BLaER1 (cell line): ENCODE data around the gene ST7.

Experiments
- H3K27ac ChIP-seq: shearing (Covaris generic); formaldehyde crosslinking; 2 replicates; pipeline ENCODE4 v1.8.1; 2022
- H3K27me3 ChIP-seq: shearing (Covaris generic); formaldehyde crosslinking; 2 replicates; pipeline ENCODE4 v1.8.1; 2022
- H3K36me3 ChIP-seq: shearing (Covaris generic); formaldehyde crosslinking; 2 replicates; pipeline ENCODE4 v1.8.1; 2022
- H3K4me1 ChIP-seq: shearing (Covaris generic); formaldehyde crosslinking; 2 replicates; pipeline ENCODE4 v1.8.1; 2022
- H3K4me2 ChIP-seq: shearing (Covaris generic); formaldehyde crosslinking; 2 replicates; pipeline ENCODE4 v1.8.1; 2022
- H3K4me3 ChIP-seq: shearing (Covaris generic); formaldehyde crosslinking; 2 replicates; pipeline ENCODE4 v1.8.1; 2022
- H3K9ac ChIP-seq: shearing (Covaris generic); formaldehyde crosslinking; 2 replicates; pipeline ENCODE4 v1.8.1; 2022
- H3K9me3 ChIP-seq: shearing (Covaris generic); formaldehyde crosslinking; 2 replicates; pipeline ENCODE4 v1.8.1; 2022
- H4K20me1 ChIP-seq: shearing (Covaris generic); formaldehyde crosslinking; 2 replicates; pipeline ENCODE4 v1.8.1; 2022
- Cebpa-rat ChIP-seq: shearing (Covaris generic); IDR thresholded peaks from 2 replicates; pipeline ENCODE4 v1.8.1; 2022

The ST7 gene

GRCh38 chr7:117008118-117008885, 55.0 kb downstream of the ST7 start:
- Histone ChIP-seq H4K20me1 (peaks cover 22% of the 10 kb centered on the region), H3K36me3 (no peaks in the 10 kb centered on the region), H3K9me3 (no peaks in the 10 kb centered on the region), H3K4me2 (no peak overlapping the region), H3K9ac (no peak overlapping the region), H3K27me3 (no peaks in the 10 kb centered on the region), H3K27ac (no peak overlapping the region), H3K4me3 (no peak overlapping the region), H3K4me1 (peaks cover 33% of the 10 kb centered on the region)
- TF ChIP-seq Cebpa-rat, result no peak

- peaks cover 33% of the 10 kb centered on the region for H3K4me1 ChIP-seq
- H3K4me2 ChIP-seq, result peak overlapping the region; percentile 22
These were observed 55.7 kb downstream of the ST7 start for GRCh38 chr7:117008886-117009531.

DNA sequence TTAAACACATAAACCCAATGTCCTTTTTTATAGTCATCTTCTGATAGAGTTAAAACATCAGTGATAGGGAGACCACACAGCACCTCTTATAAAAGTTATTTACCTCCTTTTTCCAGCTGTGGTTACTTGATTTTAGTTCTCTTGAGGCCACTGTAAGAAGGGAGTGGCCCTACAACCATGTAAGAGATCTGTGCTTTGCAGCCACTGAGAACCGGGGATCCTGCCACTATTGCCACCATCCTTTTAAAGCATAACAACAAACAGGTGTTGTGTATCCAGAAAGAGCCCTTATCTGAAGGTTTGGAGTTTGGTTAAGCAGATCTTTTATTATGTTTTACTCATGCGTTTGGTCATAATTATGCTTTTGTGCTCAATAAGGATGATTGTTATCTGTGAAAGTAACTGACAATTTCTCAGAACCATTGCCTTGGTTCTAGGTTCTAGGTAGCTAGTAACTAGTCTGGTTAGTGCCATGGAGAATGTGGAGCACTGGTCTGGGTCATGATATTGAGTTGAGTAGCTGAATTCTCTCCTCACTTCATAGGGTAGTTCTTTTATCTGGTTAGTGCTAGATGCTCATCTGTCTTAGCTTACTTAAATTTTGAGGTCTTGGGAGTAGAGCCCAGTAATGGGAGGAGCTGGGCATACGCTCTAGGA, 56.5 kb downstream of the ST7 start:
- Histone ChIP-seq H3K4me1 (peaks cover 33% of the 10 kb centered on the region), H3K9ac (no peak overlapping the region), H3K4me2 (peak overlapping the region; percentile 22), H3K9me3 (no peaks in the 10 kb centered on the region), H3K36me3 (no peaks in the 10 kb centered on the region), H3K4me3 (no peak overlapping the region), H3K27me3 (no peaks in the 10 kb centered on the region), H4K20me1 (peaks cover 22% of the 10 kb centered on the region), H3K27ac (no peak overlapping the region)
- no peak for TF ChIP-seq Cebpa-rat

More at GRCh38 chr7:117008886-117009531, 55.7 kb downstream of the ST7 start:
- no peaks in the 10 kb centered on the region for H3K36me3 ChIP-seq
- H3K27ac ChIP-seq, result no peak overlapping the region
- no peaks in the 10 kb centered on the region for H3K27me3 ChIP-seq
- H3K9me3 ChIP-seq, result no peaks in the 10 kb centered on the region
- no peak for TF ChIP-seq Cebpa-rat
- H3K4me3 ChIP-seq, result no peak overlapping the region
- peaks cover 22% of the 10 kb centered on the region for H4K20me1 ChIP-seq
- H3K9ac ChIP-seq, result no peak overlapping the region

DNA sequence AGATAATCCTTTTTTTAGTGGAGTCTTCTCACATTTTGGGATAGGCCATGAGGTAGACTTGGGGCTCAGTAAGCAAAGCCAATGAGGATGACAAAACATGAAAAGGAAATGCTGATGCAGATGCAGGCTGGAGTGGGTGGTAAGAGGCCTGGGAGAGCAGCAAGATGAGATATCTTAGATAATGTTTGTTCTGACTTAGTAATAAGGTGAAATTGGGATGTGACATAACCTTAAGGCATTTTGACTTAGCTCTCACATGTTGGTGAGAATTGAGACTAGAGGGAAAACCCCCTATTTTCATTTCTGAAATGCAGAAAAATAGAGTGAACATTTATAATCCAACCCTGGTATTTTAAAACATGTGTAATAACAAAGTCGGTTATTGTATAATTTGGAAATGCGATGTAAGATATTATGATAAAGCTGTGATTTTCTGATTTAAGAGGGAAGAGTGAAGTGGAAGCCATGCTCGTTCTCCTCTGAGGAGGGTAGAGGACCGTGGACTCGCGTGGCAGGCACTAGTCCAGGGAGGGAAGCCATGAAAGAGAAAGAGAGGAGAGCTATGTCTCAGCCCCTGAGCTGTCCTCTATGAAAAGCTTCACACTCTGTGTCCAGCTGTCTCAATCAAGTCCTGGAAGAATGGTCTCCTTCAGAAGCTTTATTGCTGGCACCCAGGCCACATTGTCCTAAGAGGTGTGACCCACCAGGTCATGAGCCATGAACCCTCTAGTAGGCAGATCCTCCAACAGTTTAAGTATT, 57.3 kb downstream of the ST7 start:
- H3K9me3 ChIP-seq, result no peaks in the 10 kb centered on the region
- H3K36me3 ChIP-seq, result no peaks in the 10 kb centered on the region
- no peak overlapping the region for H3K9ac ChIP-seq
- H3K27me3 ChIP-seq, result no peaks in the 10 kb centered on the region
- TF ChIP-seq Cebpa-rat, result no peak
- peak overlapping the region; percentile 22; the same call in 1 of the 2 replicates for H3K4me2 ChIP-seq
- H3K4me3 ChIP-seq, result no peak overlapping the region
- H3K27ac ChIP-seq, result no peak overlapping the region
- peaks cover 22% of the 10 kb centered on the region for H4K20me1 ChIP-seq
- H3K4me1 ChIP-seq, result peaks cover 33% of the 10 kb centered on the region

DNA sequence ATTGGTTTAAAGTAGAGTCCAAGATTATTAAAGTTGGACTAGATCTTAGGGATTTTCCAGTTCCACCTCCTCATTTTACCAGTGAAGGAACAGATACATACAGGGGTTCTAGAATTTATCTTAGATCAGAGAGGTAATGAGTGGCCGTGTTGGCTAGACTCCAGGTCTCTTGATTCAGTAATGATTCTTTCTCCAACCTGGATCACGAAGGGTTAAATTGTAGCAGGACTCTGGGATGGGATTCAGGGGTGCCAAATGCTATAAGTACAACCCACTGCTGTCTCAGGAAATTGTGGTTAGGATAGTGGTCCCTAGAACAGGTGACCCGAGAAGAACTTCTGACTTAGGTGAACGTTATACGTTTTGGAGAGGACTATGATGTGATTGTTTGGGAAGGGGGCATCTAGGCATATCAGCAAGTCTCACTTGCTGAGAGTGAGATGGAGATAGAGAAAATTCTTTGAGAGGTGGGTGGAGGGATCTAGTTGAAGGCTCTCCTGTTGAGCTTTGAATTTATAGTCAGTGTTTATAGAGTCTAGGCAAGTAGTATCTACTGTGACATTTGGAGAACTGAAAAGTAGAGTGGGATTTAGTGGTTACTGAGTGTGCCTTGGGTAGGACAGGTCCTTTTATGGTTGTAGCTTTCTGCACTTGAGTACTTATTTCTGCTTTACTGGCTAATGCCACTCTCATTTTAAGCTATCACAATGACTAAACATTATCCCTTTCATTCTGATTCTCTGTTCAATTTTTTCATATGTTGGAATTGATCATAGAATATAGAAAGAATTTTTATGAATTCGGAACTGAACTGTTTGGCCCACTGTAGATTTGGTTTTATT, 58.3 kb downstream of the ST7 start:
- peaks cover 22% of the 10 kb centered on the region for H4K20me1 ChIP-seq
- no peak overlapping the region for H3K27ac ChIP-seq
- H3K9ac ChIP-seq, result no peak overlapping the region
- peaks cover 33% of the 10 kb centered on the region for H3K4me1 ChIP-seq
- TF ChIP-seq Cebpa-rat, result no peak
- peak overlapping the region; percentile 23 for H3K4me2 ChIP-seq
- no peaks in the 10 kb centered on the region for H3K9me3 ChIP-seq
- H3K36me3 ChIP-seq, result no peaks in the 10 kb centered on the region
- no peak overlapping the region for H3K4me3 ChIP-seq
- H3K27me3 ChIP-seq, result no peaks in the 10 kb centered on the region

- Histone ChIP-seq H3K9ac (no peak overlapping the region), H4K20me1 (peaks cover 22% of the 10 kb centered on the region), H3K4me1 (peaks cover 33% of the 10 kb centered on the region), H3K9me3 (no peaks in the 10 kb centered on the region), H3K36me3 (no peaks in the 10 kb centered on the region), H3K4me2 (no peak overlapping the region), H3K4me3 (no peak overlapping the region), H3K27me3 (no peaks in the 10 kb centered on the region), H3K27ac (no peak overlapping the region)
- TF ChIP-seq Cebpa-rat, result no peak
These were observed 59.0 kb downstream of the ST7 start for GRCh38 chr7:117012284-117012683.

- no peak for TF ChIP-seq Cebpa-rat
- Histone ChIP-seq H3K27ac (no peak overlapping the region), H4K20me1 (peaks cover 22% of the 10 kb centered on the region), H3K36me3 (no peaks in the 10 kb centered on the region), H3K4me1 (peaks cover 33% of the 10 kb centered on the region), H3K27me3 (no peaks in the 10 kb centered on the region), H3K4me3 (no peak overlapping the region), H3K9ac (no peak overlapping the region), H3K4me2 (no peak overlapping the region), H3K9me3 (no peaks in the 10 kb centered on the region)
These were observed 59.4 kb downstream of the ST7 start for GRCh38 chr7:117012696-117013095.

DNA sequence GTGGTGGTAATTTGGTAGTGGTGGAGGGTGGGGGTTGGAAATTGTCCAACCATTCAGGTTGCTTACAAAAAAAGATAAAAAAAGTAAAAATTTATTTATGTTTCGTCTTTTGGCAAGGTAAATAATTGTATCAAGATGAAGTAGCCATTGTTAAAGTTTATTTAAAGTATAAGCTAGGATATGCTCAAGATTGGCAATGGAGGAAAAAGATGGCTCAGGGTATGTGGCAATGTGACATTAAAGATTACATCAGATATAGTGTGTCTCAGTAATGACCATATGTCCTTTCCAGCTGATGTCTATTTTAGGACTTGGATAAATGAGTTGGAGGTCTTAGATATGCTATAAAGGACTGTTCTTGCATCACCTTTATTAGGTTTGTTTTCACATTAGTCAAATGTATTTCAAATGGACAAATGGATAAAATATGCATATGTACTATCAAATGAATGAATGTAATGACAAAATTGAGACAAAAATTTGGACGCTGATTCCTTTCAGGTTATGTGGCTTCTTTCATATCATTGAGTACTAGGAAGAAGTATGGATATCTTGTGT, 60.9 kb downstream of the ST7 start:
- Histone ChIP-seq H3K9me3 (no peaks in the 10 kb centered on the region), H3K36me3 (no peaks in the 10 kb centered on the region), H3K4me3 (no peak overlapping the region), H3K27ac (no peak overlapping the region), H3K4me1 (peaks cover 25% of the 10 kb centered on the region), H3K27me3 (no peaks in the 10 kb centered on the region), H4K20me1 (peaks cover 22% of the 10 kb centered on the region), H3K4me2 (no peak overlapping the region), H3K9ac (no peak overlapping the region)
- no peak for TF ChIP-seq Cebpa-rat
